Upper lobe of right lung (tissue), 1 donor: ENCODE results near the gene LRRN4CL. TPM values are rescaled to one million over a fixed set of nuclear protein-coding genes. Genes with fewer than 3 reads are reported as not detected.

Source experiments
- ATAC-seq: fragments of 200-7000 bp; cut with Tn5 transposase; one replicate; pipeline ENCODE4 v1.9.1; 2020; ENCODE audit warnings: mild to moderate bottlenecking, moderate library complexity
- DNase-seq: peaks from one replicate; pipeline ENCODE4 v3.0.0-alpha.2; 2020
- H3K27ac ChIP-seq: fragments of 200-600 bp; one replicate; pipeline ENCODE4 v1.8.0; 2022
- H3K27me3 ChIP-seq: fragments of 200-600 bp; one replicate; pipeline ENCODE4 v1.8.0; 2022; ENCODE audit warnings: mild to moderate bottlenecking
- H3K36me3 ChIP-seq: fragments of 200-600 bp; one replicate; pipeline ENCODE4 v1.8.0; 2022
- H3K4me1 ChIP-seq: fragments of 200-600 bp; one replicate; pipeline ENCODE4 v1.8.0; 2022
- H3K4me3 ChIP-seq: fragments of 200-600 bp; one replicate; pipeline ENCODE4 v1.8.0; 2022; ENCODE audit warnings: mild to moderate bottlenecking
- H3K9me3 ChIP-seq: fragments of 200-600 bp; one replicate; pipeline ENCODE4 v1.8.0; 2022
- intact Hi-C: fragments of 100-400 bp; cut with DNase I; formaldehyde crosslinking; loops from one replicate; pipeline ENCODE4 v1.11.0; 2022
- total RNA-seq: library from RNA; stranded (reverse); fragmentation: NEBNext Ultra II Directional; extraction: Animal tissue kit (Norgen Biotek cat#: 25700); gene quantifications from one replicate; pipeline ENCODE4 v1.2.1, GENCODE V29; 2021
- TF ChIP-seq, protein P1 (sequence below): fragments of 200-600 bp; IDR thresholded peaks from one replicate; pipeline ENCODE4 v1.8.0; 2022; ENCODE audit warnings: antibody characterized with exemption
- donor health status: DM: no; HTN: yes; CAD: no; lungs with severe emphysema.

The LRRN4CL gene
- total RNA-seq, 1 donor from 2014 or later, result 2.0 TPM

DNA sequence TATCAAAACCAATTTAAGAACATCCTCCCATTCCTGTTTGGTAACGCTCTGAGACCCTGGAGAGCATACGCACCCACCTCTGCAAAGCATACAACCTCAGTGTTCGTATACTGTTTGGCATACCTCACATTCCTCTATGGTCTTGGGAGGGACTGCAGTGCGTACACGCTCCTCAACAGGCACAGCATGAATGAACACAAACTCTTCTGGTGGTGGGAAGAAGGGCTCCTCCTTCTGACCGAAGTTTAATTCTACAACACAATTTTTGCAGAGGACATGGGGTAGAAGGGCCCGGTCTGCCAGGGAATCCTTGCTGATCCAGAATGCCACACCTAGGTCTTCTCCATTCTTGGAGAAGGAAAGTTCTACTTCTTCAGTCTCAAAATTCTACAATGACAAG is 32.7 kb upstream of the LRRN4CL start:
- no peak overlapping the region for H3K27ac ChIP-seq
- intact Hi-C loops, result no loop called here
- DNase-seq, result no peak
- peaks cover 25% of the 10 kb centered on the region for H3K4me1 ChIP-seq
- H3K36me3 ChIP-seq, result peaks cover 77% of the 10 kb centered on the region
- no peak overlapping the region for H3K4me3 ChIP-seq
- no peaks in the 10 kb centered on the region for H3K9me3 ChIP-seq
- TF ChIP-seq, protein P1, sequence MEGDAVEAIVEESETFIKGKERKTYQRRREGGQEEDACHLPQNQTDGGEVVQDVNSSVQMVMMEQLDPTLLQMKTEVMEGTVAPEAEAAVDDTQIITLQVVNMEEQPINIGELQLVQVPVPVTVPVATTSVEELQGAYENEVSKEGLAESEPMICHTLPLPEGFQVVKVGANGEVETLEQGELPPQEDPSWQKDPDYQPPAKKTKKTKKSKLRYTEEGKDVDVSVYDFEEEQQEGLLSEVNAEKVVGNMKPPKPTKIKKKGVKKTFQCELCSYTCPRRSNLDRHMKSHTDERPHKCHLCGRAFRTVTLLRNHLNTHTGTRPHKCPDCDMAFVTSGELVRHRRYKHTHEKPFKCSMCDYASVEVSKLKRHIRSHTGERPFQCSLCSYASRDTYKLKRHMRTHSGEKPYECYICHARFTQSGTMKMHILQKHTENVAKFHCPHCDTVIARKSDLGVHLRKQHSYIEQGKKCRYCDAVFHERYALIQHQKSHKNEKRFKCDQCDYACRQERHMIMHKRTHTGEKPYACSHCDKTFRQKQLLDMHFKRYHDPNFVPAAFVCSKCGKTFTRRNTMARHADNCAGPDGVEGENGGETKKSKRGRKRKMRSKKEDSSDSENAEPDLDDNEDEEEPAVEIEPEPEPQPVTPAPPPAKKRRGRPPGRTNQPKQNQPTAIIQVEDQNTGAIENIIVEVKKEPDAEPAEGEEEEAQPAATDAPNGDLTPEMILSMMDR, result no peak
- H3K27me3 ChIP-seq, result no peaks in the 10 kb centered on the region
- peak; percentile 28 for ATAC-seq

DNA sequence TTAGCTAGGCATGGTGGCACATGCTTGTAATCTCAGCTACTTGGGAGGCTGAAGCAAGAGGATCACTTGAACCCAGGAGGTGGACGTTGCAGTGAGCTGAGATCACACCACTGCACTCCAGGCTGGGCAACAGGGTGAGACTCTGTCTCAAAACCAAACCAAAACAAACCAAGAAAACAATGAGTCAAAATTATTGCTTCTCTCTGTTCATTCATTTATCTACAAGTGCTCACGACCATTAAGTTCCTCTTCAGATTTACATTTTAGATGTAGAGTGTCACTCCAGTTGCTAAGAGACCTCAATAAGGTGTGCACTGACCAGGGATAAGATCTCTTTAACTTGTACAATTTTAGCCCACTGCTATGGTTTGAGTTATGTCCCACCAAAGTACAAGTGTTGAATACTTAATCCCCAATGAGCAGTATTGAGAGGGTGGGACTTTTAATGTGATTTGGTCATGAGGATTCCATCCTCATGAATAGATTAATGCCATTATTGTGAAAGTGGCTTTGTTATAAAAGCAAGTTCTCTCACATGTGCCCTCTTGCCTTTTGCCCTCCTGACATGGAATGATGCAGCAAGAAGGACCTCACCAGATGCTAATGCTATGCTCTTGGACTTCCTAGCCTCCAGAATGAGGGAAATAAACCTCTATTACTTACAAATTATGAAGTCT is 30.1 kb upstream of the LRRN4CL start:
- H3K27me3 ChIP-seq, result no peaks in the 10 kb centered on the region
- peaks cover 99% of the 10 kb centered on the region for H3K36me3 ChIP-seq
- H3K27ac ChIP-seq, result no peak overlapping the region
- H3K9me3 ChIP-seq, result no peaks in the 10 kb centered on the region
- H3K4me3 ChIP-seq, result no peak overlapping the region
- intact Hi-C loops, result no loop called here
- DNase-seq (no peak), ATAC-seq (no peak)
- H3K4me1 ChIP-seq, result peaks cover 16% of the 10 kb centered on the region
- TF ChIP-seq, protein P1, result no peak

DNA sequence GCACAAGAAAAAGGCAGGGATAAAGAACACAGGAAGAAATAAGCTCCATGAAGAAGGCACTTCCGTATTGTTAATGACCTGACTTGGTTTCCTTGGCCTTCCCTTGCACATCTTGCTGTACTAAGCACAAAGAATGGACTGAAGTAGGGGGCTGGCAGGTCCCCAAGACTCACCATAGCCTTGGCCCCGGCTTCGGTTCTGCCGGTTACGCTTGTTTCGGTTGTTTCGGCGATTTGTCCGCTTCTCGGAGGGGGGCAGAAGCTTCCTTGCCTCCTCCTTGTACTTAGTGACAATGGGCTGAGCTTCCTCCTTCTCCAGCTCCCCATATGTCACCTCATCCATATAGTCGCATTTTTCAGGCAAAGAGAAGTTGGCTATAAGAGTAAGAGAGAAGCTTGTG is 27.5 kb upstream of the LRRN4CL start:
- Histone ChIP-seq H3K4me1 (peaks cover 1% of the 10 kb centered on the region), H3K27me3 (no peaks in the 10 kb centered on the region), H3K9me3 (no peaks in the 10 kb centered on the region), H3K27ac (no peak overlapping the region), H3K4me3 (no peak overlapping the region), H3K36me3 (peaks cover 98% of the 10 kb centered on the region)
- TF ChIP-seq, protein P1, result no peak
- DNase-seq (no peak), ATAC-seq (no peak)
- intact Hi-C loops, result no loop called here

DNA sequence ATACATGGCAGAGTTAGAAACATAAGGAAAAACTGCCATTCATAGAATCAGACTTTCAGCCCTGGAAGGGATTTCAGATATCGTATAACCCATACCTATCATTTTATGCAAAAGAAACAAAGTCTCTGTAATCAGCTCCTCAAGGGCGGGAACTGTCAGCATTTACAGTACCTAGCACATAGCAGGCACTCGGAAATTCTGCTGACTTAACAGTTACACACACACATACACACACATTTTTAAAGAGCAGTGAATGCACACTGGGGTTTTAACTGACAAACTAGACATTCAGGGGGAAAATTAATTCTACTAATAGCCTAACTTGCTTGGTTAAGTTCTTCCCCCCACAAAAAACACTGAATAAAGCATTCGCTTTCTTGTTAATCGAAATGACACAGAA is 26.9 kb upstream of the LRRN4CL start:
- Histone ChIP-seq H3K4me3 (no peak overlapping the region), H3K9me3 (no peaks in the 10 kb centered on the region), H3K4me1 (no peaks in the 10 kb centered on the region), H3K27ac (no peak overlapping the region), H3K36me3 (peaks cover 98% of the 10 kb centered on the region), H3K27me3 (no peaks in the 10 kb centered on the region)
- no peak for ATAC-seq
- intact Hi-C loops, result no loop called here
- no peak for DNase-seq
- TF ChIP-seq, protein P1, result no peak

DNA sequence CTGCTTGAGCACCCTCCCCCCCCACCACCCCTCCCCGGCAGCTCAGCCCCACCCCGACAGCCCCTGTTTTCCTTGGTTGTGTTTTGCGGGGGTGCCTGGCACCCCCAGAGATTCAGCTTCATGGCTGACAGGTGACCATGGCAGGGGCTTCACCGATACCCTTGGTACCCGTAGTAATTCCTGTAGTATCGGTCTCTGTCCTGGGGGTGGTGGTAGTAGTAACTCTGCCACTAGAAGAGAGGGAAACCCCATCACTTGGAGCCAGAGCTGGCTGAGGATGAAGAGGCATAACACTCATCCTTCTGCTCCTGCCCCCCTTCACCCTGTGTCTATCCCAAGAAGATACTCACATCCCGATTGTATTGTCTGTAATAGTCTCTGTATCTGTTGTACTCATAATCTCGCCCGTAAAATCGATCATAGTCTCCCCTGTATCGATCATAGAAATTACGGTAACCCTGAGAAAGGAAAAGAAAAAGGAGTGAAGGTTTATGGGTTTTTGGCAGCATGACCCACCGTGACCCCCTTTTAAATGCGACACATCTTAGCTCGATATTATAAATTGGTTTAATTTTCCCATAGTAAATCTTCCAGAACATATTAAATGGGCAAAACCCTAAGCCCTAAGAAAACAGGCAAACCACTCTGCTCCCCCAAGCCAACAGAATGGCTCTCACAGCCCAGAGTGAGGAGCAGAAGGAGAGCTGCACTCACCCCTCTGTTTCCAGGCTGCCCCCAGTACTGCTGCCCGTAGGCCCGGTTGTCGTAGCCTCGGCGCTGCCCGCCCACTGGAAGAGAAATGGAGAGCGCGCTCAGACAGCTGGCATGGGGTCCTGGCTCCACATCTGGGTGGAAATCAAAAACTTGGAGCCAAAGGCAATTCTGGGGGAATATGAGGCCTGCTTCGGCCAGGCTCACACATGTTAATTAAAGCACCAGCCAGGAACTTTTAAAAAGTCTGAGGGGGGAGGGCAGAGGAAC is 26.1 kb upstream of the LRRN4CL start:
- no peaks in the 10 kb centered on the region for H3K27me3 ChIP-seq
- ATAC-seq (no peak), DNase-seq (no peak)
- TF ChIP-seq, protein P1, result no peak
- peaks cover 3% of the 10 kb centered on the region for H3K4me1 ChIP-seq
- intact Hi-C loops, result no loop called here
- no peaks in the 10 kb centered on the region for H3K9me3 ChIP-seq
- peaks cover 98% of the 10 kb centered on the region for H3K36me3 ChIP-seq
- H3K27ac ChIP-seq, result no peak overlapping the region
- no peak overlapping the region for H3K4me3 ChIP-seq
